Chondrocyte (in vitro differentiated cells): ENCODE data around the gene BSG. TPM values are rescaled to one million over a fixed set of nuclear protein-coding genes. Genes with fewer than 3 reads are reported as not detected.

Experiments used
- DNase-seq: peaks from one replicate; pipeline ENCODE4 v3.0.0; 2021; ENCODE audit warnings: mixed read lengths, low spot score
- H3K27ac Mint-ChIP-seq: one replicate; pipeline ENCODE4 v1.8.0; 2021; ENCODE audit warnings: mild to moderate bottlenecking, moderate library complexity, mixed read lengths; ENCODE audit not compliant: unreplicated experiment
- H3K27me3 Mint-ChIP-seq: 2 replicates; pipeline ENCODE4 v1.8.0; 2021; ENCODE audit warnings: low read depth, mixed read lengths
- H3K36me3 Mint-ChIP-seq: 2 replicates; pipeline ENCODE4 v1.8.0; 2021; ENCODE audit warnings: low read depth, mixed read lengths
- H3K4me1 Mint-ChIP-seq: 2 replicates; pipeline ENCODE4 v1.8.0; 2021; ENCODE audit warnings: low read depth, mild to moderate bottlenecking, mixed read lengths
- H3K4me3 Mint-ChIP-seq: one replicate; pipeline ENCODE4 v1.8.0; 2021; ENCODE audit warnings: mild to moderate bottlenecking, moderate library complexity, mixed read lengths; ENCODE audit not compliant: unreplicated experiment
- H3K9me3 Mint-ChIP-seq: 2 replicates; pipeline ENCODE4 v1.8.0; 2021; ENCODE audit warnings: low read depth, mixed read lengths
- CTCF ChIP-seq: fragments of 200-600 bp; sonication (generic); IDR thresholded peaks from 2 replicates; pipeline ENCODE4 v1.5.0; 2021; ENCODE audit warnings: antibody characterized with exemption, mild to moderate bottlenecking, moderate library complexity
- total RNA-seq: library from RNA; stranded (reverse); gene quantifications from 3 replicates; pipeline ENCODE4 v1.2.1, GENCODE V29; 2021

BSG gene
- total RNA-seq, 1 donor from 2014 or later, result 440 TPM

GRCh38 chr19:533364-534058 is 38.9 kb upstream of the BSG start:
- Mint-ChIP-seq H3K27ac (peak overlapping the region; percentile 96), H3K36me3 (peaks cover 5% of the 10 kb centered on the region), H3K4me1 (peaks cover 18% of the 10 kb centered on the region), H3K27me3 (no peaks in the 10 kb centered on the region), H3K9me3 (no peaks in the 10 kb centered on the region), H3K4me3 (peak overlapping the region; percentile 88)
- TF ChIP-seq CTCF, result no peak
- no peak for DNase-seq

GRCh38 chr19:534088-534487 is 38.3 kb upstream of the BSG start:
- TF ChIP-seq CTCF, result no peak
- Mint-ChIP-seq H3K27ac (peak overlapping the region; percentile 96), H3K9me3 (no peaks in the 10 kb centered on the region), H3K4me3 (peak overlapping the region; percentile 88), H3K4me1 (peaks cover 18% of the 10 kb centered on the region), H3K36me3 (peaks cover 8% of the 10 kb centered on the region), H3K27me3 (no peaks in the 10 kb centered on the region)
- no peak for DNase-seq

GRCh38 chr19:535017-535835 is 37.2 kb upstream of the BSG start:
- Mint-ChIP-seq H3K36me3 (peaks cover 8% of the 10 kb centered on the region), H3K9me3 (no peaks in the 10 kb centered on the region), H3K27me3 (no peaks in the 10 kb centered on the region), H3K4me3 (peak overlapping the region; percentile 22), H3K4me1 (peaks cover 18% of the 10 kb centered on the region), H3K27ac (peak overlapping the region; percentile 71)
- no peak for TF ChIP-seq CTCF
- no peak for DNase-seq

- Mint-ChIP-seq H3K36me3 (peaks cover 8% of the 10 kb centered on the region), H3K4me1 (peaks cover 18% of the 10 kb centered on the region), H3K4me3 (no peak overlapping the region), H3K27ac (no peak overlapping the region), H3K27me3 (no peaks in the 10 kb centered on the region), H3K9me3 (no peaks in the 10 kb centered on the region)
- DNase-seq, result no peak
- TF ChIP-seq CTCF, result no peak
Measured at GRCh38 chr19:536031-536880, 36.1 kb upstream of the BSG start.

- H3K27ac Mint-ChIP-seq, result no peak overlapping the region
- H3K4me1 Mint-ChIP-seq, result peaks cover 18% of the 10 kb centered on the region
- no peak overlapping the region for H3K4me3 Mint-ChIP-seq
- no peak for DNase-seq
- peaks cover 9% of the 10 kb centered on the region for H3K36me3 Mint-ChIP-seq
- TF ChIP-seq CTCF, result no peak
- H3K27me3 Mint-ChIP-seq, result no peaks in the 10 kb centered on the region
- H3K9me3 Mint-ChIP-seq, result no peaks in the 10 kb centered on the region
Measured at GRCh38 chr19:536881-537404, 35.5 kb upstream of the BSG start.
